Measurements from ENCODE around the gene KDM6A. TPM values are rescaled to one million over a fixed set of nuclear protein-coding genes. Genes with fewer than 3 reads are reported as not detected.
"Not testable (repeated sequence)": the region's sequence is repeated elsewhere in the genome, so short reads cannot be mapped to it uniquely, and the experiment has no call there.

KDM6A gene
- total RNA-seq, 1 experiment from 2014 or later, result 21.0 TPM

DNA sequence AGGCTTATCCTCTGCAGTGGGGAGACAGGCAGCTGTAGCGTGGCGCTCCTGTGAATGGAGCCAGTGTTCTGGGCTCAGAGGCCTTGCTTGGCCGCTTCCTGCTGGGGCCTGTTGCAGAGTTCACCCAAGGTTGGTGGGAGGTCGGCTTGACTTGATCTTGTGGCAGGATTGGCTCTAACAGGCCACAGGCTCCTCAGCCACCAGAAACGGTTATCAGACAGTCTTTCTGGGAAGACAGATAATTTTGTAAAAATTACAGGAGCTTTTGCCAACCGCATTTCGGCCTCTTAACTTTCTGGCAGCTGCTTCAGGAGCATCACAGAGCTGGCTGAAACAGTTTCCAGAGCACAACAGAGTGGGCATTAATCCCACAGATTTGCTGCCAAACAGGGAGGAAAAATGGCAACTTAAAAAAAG is 261.3 kb downstream of the KDM6A start (continued):
- TF ChIP-seq ELF1 (IDR thresholded peaks at IDR 0.05; ENCODE audit: borderline replicate concordance, low read depth), result no peak
- no peak for TF ChIP-seq ZNF274 (IDR thresholded peaks at IDR 0.05; ENCODE audit: low read depth, low read length)
- TF ChIP-seq, protein P1, sequence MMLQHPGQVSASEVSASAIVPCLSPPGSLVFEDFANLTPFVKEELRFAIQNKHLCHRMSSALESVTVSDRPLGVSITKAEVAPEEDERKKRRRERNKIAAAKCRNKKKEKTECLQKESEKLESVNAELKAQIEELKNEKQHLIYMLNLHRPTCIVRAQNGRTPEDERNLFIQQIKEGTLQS (IDR thresholded peaks at IDR 0.05), result no peak

DNA sequence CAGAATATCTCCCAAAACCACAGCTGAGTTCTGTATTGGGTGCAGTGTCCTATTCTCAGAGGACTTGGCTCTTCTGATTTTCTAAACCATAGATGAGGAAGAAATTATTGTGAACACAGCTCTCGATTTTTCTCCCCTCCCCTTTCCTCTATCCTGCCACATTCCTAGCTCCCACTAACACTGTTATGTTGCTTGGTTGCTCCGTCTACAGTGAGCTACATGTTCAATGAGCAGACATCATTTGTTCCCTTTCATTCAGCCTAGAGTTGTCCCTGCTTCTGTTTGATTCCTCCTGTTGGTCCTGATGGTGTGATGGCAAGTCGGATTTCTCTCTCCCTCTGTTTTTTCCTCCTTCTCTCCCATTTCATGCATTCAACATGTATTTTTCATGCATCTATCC is 261.8 kb downstream of the KDM6A start:
- Histone ChIP-seq H4K20me1 (ENCODE audit: insufficient read depth) (no peaks in the 10 kb centered on the region), H3K9ac (ENCODE audit: low read length) (no peak overlapping the region), H3K4me3 (replicated peaks in 1 of 2; ENCODE audit: low read depth in 1 of 2, low read length in 2 of 2) (no peak overlapping the region), H3K4me2 (ENCODE audit: low read length) (no peak overlapping the region), H2AFZ (ENCODE audit: low read depth, low read length, poor library complexity, severe bottlenecking) (no peak overlapping the region), H3K9me2 (ENCODE audit: insufficient read depth) (no peaks in the 10 kb centered on the region), H3K9me3 (ENCODE audit: control insufficient read depth in 1 of 2, insufficient read depth in 1 of 2, low read depth in 1 of 2, low read length in 2 of 2) (no peaks in the 10 kb centered on the region), H3K27ac (ENCODE audit: low read depth, low read length) (no peak overlapping the region), H3K4me1 (ENCODE audit: control insufficient read depth in 1 of 2, insufficient read depth in 2 of 2, low read length in 2 of 2) (no peaks in the 10 kb centered on the region), H3K79me2 (ENCODE audit: insufficient read depth, low read length) (no peaks in the 10 kb centered on the region), H3K27me3 (ENCODE audit: insufficient read depth, low read length) (no peaks in the 10 kb centered on the region), H3K36me3 (ENCODE audit: control insufficient read depth in 1 of 2, insufficient read depth in 2 of 2, low read length in 2 of 2) (no peaks in the 10 kb centered on the region)
- ChIA-PET POLR2A (no interaction called here), CTCF (no interaction called here), RAD21 (ENCODE audit: low non-redundant PET in 1 of 2, low total read pairs in 2 of 2, uncharacterized antibody in 2 of 2, unreplicated experiment in 2 of 2) (no interaction called here)
- ATAC-seq (no peak), DNase-seq (ENCODE audit: low read depth, low spot score) (no peak)
- TF ChIP-seq RAD21 (IDR thresholded peaks at IDR 0.05; ENCODE audit: low read depth), result no peak
- no peak for TF ChIP-seq EZH2 (IDR thresholded peaks at IDR 0.05)
- no peak for TF ChIP-seq YY1 (IDR thresholded peaks at IDR 0.05; ENCODE audit: extremely low read depth, insufficient replicate concordance, low read depth, low read length)
- TF ChIP-seq ZNF274 (IDR thresholded peaks at IDR 0.05; ENCODE audit: low read depth, low read length), result no peak
- no peak for TF ChIP-seq SIN3A (IDR thresholded peaks at IDR 0.05; ENCODE audit: low read depth)
- TF ChIP-seq, protein P2, sequence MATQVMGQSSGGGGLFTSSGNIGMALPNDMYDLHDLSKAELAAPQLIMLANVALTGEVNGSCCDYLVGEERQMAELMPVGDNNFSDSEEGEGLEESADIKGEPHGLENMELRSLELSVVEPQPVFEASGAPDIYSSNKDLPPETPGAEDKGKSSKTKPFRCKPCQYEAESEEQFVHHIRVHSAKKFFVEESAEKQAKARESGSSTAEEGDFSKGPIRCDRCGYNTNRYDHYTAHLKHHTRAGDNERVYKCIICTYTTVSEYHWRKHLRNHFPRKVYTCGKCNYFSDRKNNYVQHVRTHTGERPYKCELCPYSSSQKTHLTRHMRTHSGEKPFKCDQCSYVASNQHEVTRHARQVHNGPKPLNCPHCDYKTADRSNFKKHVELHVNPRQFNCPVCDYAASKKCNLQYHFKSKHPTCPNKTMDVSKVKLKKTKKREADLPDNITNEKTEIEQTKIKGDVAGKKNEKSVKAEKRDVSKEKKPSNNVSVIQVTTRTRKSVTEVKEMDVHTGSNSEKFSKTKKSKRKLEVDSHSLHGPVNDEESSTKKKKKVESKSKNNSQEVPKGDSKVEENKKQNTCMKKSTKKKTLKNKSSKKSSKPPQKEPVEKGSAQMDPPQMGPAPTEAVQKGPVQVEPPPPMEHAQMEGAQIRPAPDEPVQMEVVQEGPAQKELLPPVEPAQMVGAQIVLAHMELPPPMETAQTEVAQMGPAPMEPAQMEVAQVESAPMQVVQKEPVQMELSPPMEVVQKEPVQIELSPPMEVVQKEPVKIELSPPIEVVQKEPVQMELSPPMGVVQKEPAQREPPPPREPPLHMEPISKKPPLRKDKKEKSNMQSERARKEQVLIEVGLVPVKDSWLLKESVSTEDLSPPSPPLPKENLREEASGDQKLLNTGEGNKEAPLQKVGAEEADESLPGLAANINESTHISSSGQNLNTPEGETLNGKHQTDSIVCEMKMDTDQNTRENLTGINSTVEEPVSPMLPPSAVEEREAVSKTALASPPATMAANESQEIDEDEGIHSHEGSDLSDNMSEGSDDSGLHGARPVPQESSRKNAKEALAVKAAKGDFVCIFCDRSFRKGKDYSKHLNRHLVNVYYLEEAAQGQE (IDR thresholded peaks at IDR 0.05; ENCODE audit: low read depth), result no peak
- TF ChIP-seq FOSL1 (IDR thresholded peaks at IDR 0.05; ENCODE audit: low read depth), result no peak
- no peak for TF ChIP-seq TCF7L2 (IDR thresholded peaks at IDR 0.05; ENCODE audit: borderline replicate concordance, extremely low read depth, insufficient read depth, insufficient read length)
- no TSS peak for BruUV-seq (replicated peaks)
- intact Hi-C loops (cut with micrococcal nuclease), result no loop called here

DNA sequence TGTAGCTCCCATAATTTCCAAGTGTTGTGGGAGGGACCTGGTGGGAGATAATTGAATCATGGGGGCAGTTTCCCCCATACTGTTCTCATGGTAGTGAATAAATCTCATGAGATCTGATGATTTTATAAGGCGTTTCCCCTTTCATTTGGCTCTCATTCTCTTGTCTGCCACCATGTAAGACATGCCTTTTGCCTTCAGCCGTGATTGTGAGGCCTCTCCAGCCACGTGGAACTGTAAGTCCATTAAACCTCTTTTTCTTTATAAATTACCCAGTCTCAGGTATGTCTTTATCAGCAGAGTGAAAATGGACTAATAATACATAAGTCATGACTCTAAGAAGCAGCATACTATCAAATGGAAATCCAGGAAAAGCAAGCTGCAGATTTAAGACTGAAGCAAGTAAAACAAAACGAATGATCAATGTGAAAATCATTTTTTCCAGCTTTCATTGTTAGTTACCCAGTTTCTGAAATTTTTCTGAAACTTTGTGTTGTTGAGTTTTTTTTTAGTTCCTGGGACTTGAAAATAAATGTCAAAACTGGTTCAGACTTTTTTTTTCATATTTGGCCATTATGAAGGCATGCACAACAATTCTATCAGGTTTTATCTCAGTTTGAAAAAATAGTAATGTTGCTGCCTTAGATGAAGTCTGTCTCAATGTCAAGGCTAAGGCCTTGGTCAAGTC is 262.5 kb downstream of the KDM6A start:
- H3K27ac ChIP-seq (ENCODE audit: low read depth, low read length); H3K4me1 ChIP-seq (ENCODE audit: control insufficient read depth in 1 of 2, insufficient read depth in 2 of 2, low read length in 2 of 2); BruUV-seq (replicated peaks); H2AFZ ChIP-seq (ENCODE audit: low read depth, low read length, poor library complexity, severe bottlenecking); H3K4me2 ChIP-seq (ENCODE audit: low read length); H3K9me2 ChIP-seq (ENCODE audit: insufficient read depth); POLR2A ChIA-PET; H3K9ac ChIP-seq (ENCODE audit: low read length); H3K27me3 ChIP-seq (ENCODE audit: insufficient read depth, low read length); DNase-seq (ENCODE audit: low read depth, low spot score); H3K79me2 ChIP-seq (ENCODE audit: insufficient read depth, low read length); CTCF ChIA-PET; ATAC-seq; H3K4me3 ChIP-seq (replicated peaks in 1 of 2; ENCODE audit: low read depth in 1 of 2, low read length in 2 of 2); H3K9me3 ChIP-seq (ENCODE audit: control insufficient read depth in 1 of 2, insufficient read depth in 1 of 2, low read depth in 1 of 2, low read length in 2 of 2); H4K20me1 ChIP-seq (ENCODE audit: insufficient read depth); H3K36me3 ChIP-seq (ENCODE audit: control insufficient read depth in 1 of 2, insufficient read depth in 2 of 2, low read length in 2 of 2); RAD21 ChIA-PET (ENCODE audit: low non-redundant PET in 1 of 2, low total read pairs in 2 of 2, uncharacterized antibody in 2 of 2, unreplicated experiment in 2 of 2); intact Hi-C loops (cut with micrococcal nuclease): not testable (repeated sequence)

All from HCT116 (cell line).